Measurements from ENCODE around the gene SVEP1. TPM values are rescaled to one million over a fixed set of nuclear protein-coding genes. Genes with fewer than 3 reads are reported as not detected.

The SVEP1 gene
- polyA plus RNA-seq, 1 of the 3 experiments (the other 2 are of a cell fraction), result 0.10 TPM

GRCh38 chr9:110486218-110486617 lies 93.3 kb downstream of the SVEP1 start:
- no peak for DNase-seq
- no peak overlapping the region for H3K4me2 ChIP-seq
- H3K27me3 ChIP-seq (ENCODE audit: insufficient read depth), result no peaks in the 10 kb centered on the region; the same call in 1 of the 2 replicates
- no peaks in the 10 kb centered on the region for H4K20me1 ChIP-seq (ENCODE audit: insufficient read depth)
- H3K4me3 ChIP-seq (ENCODE audit: low read depth in 2 of 2, low read length in 1 of 2), result no peak overlapping the region
- ChIA-PET POLR2A (no interaction called here), CTCF (no interaction called here)
- H3K4me1 ChIP-seq (ENCODE audit: control insufficient read depth in 1 of 2, insufficient read depth in 2 of 2, low read depth in 1 of 2, low read length in 1 of 2), result no peaks in the 10 kb centered on the region
- 64% methylated on average over 1 of the region's 1 CpG for WGBS (ENCODE audit: low lambda C conversion rate)
- H3F3A ChIP-seq (replicated peaks; ENCODE audit: insufficient read depth), result no peaks in the 10 kb centered on the region
- no peaks in the 10 kb centered on the region for H3K79me2 ChIP-seq (ENCODE audit: insufficient read depth)
- H3K9me3 ChIP-seq, result no peaks in the 10 kb centered on the region
- no peak overlapping the region for H3K27ac ChIP-seq (ENCODE audit: low read depth in 2 of 2, low read length in 1 of 2)
- no peak overlapping the region for H3K9ac ChIP-seq
- H2AFZ ChIP-seq (ENCODE audit: low read depth), result no peak overlapping the region
- no peaks in the 10 kb centered on the region for H3K9me2 ChIP-seq
- no peaks in the 10 kb centered on the region for H3K36me3 ChIP-seq (replicated peaks in 1 of 2; ENCODE audit: control insufficient read depth in 1 of 2, insufficient read depth in 2 of 2, low read length in 1 of 2)
- TF ChIP-seq REST (IDR thresholded peaks at IDR 0.05; ENCODE audit: low read depth, low read length) (no peak), TEAD4 (IDR thresholded peaks at IDR 0.05; ENCODE audit: borderline replicate concordance, insufficient read depth) (no peak), EZH2phosphoT487 (IDR thresholded peaks at IDR 0.05; ENCODE audit: borderline replicate concordance, low read depth) (no peak), PBX3 (IDR thresholded peaks at IDR 0.05) (no peak)

- H3K36me3 ChIP-seq (replicated peaks in 1 of 2; ENCODE audit: control insufficient read depth in 1 of 2, insufficient read depth in 2 of 2, low read length in 1 of 2), result no peaks in the 10 kb centered on the region
- no peaks in the 10 kb centered on the region for H3K79me2 ChIP-seq (ENCODE audit: insufficient read depth)
- ChIA-PET CTCF (no interaction called here), POLR2A (no interaction called here)
- DNase-seq, result no peak
- no peak overlapping the region for H3K9ac ChIP-seq
- H3K27me3 ChIP-seq (ENCODE audit: insufficient read depth), result no peaks in the 10 kb centered on the region
- WGBS (ENCODE audit: low lambda C conversion rate), result 13% methylated on average over 5 of the region's 5 CpGs
- no peaks in the 10 kb centered on the region for H3K9me2 ChIP-seq
- no peak overlapping the region for H2AFZ ChIP-seq (ENCODE audit: low read depth)
- H3K9me3 ChIP-seq, result no peaks in the 10 kb centered on the region; the same call in 1 of the 2 replicates
- H3F3A ChIP-seq (replicated peaks; ENCODE audit: insufficient read depth), result no peaks in the 10 kb centered on the region
- no peak overlapping the region for H3K4me2 ChIP-seq
- H3K4me1 ChIP-seq (ENCODE audit: control insufficient read depth in 1 of 2, insufficient read depth in 2 of 2, low read depth in 1 of 2, low read length in 1 of 2), result no peaks in the 10 kb centered on the region
- H4K20me1 ChIP-seq (ENCODE audit: insufficient read depth), result no peaks in the 10 kb centered on the region
- no peak overlapping the region for H3K4me3 ChIP-seq (ENCODE audit: low read depth in 2 of 2, low read length in 1 of 2)
- H3K27ac ChIP-seq (ENCODE audit: low read depth in 2 of 2, low read length in 1 of 2), result no peak overlapping the region
- TF ChIP-seq FOSL2 (IDR thresholded peaks at IDR 0.05; ENCODE audit: borderline replicate concordance, low read depth) (no peak), PBX3 (IDR thresholded peaks at IDR 0.05) (no peak), YY1 (IDR thresholded peaks at IDR 0.05; ENCODE audit: low read depth) (no peak), RXRA (IDR thresholded peaks at IDR 0.05; ENCODE audit: borderline replicate concordance, low read depth) (no peak), TCF12 (IDR thresholded peaks at IDR 0.05) (no peak), MEF2A (IDR thresholded peaks at IDR 0.05; ENCODE audit: borderline replicate concordance, low read depth) (no peak), TEAD4 (IDR thresholded peaks at IDR 0.05; ENCODE audit: borderline replicate concordance, insufficient read depth) (no peak), NRF1 (IDR thresholded peaks at IDR 0.05; ENCODE audit: low read depth, low read length) (no peak), ZBTB33 (IDR thresholded peaks at IDR 0.05; ENCODE audit: borderline replicate concordance, low read depth) (no peak), USF2 (IDR thresholded peaks at IDR 0.05; ENCODE audit: borderline replicate concordance, low read depth, low read length) (no peak), RAD21 (IDR thresholded peaks at IDR 0.05; ENCODE audit: low read length) (no peak), GATA2 (CRISPR knock-in tag; IDR thresholded peaks at IDR 0.05) (no peak), RCOR1 (IDR thresholded peaks at IDR 0.05; ENCODE audit: low read length) (no peak), GABPA (IDR thresholded peaks at IDR 0.05; ENCODE audit: low read depth) (no peak), IRF3 (IDR thresholded peaks at IDR 0.05; ENCODE audit: low read depth, low read length) (no peak), EZH2phosphoT487 (IDR thresholded peaks at IDR 0.05; ENCODE audit: borderline replicate concordance, low read depth) (no peak), ELF1 (IDR thresholded peaks at IDR 0.05) (no peak)
Observed at GRCh38 chr9:110479481-110479880, 100.1 kb downstream of the SVEP1 start.

All from SK-N-SH (cell line).